CD4-positive, alpha-beta T cell (primary cell): Measurements from ENCODE around the gene ASCC3. TPM values are rescaled to one million over a fixed set of nuclear protein-coding genes. Genes with fewer than 3 reads are reported as not detected.
"Not testable (repeated sequence)": the region's sequence is repeated elsewhere in the genome, so short reads cannot be mapped to it uniquely, and the experiment has no call there.

Experiments used
- ATAC-seq: fragments of 200-7000 bp; cut with Tn5 transposase; one replicate; pipeline ENCODE4 v1.10.0; 2022; ENCODE audit warnings: mild to moderate bottlenecking; ENCODE audit not compliant: poor library complexity
- CTCF ChIA-PET: fragments of 350-600 bp; sonication (Branson Sonifier 250); formaldehyde crosslinking; loops from one replicate; lab custom pipeline; 2021; ENCODE audit warnings: antibody characterized with exemption, inconsistent platforms; lab: Charles Lee
- POLR2A ChIA-PET: fragments of 350-600 bp; sonication (Branson Sonifier 250); formaldehyde crosslinking; loops from one replicate; lab custom pipeline; 2021; ENCODE audit warnings: antibody characterized with exemption, inconsistent platforms; lab: Charles Lee
- DNase-seq, 14 experiments: peaks; one replicate each; pipeline ENCODE4 v3.0.0-alpha.2; 2013 to 2020; ENCODE audit warnings: mixed read lengths in 2 of 14
- H3K27ac ChIP-seq, 2 donors: one replicate each; pipeline versions ENCODE4 v1.5.1 to v1.7.0; 2013; ENCODE audit warnings: low read length in 2 of 2, low read depth in 1 of 2, mild to moderate bottlenecking in 1 of 2
- H3K27me3 ChIP-seq, 2 experiments: 1 replicate in 1 of 2; 2 replicates in 1 of 2; pipeline versions ENCODE4 v1.6.1 to v1.7.0; 2013; ENCODE audit warnings: low read length in 2 of 2, control low read depth in 1 of 2, mild to moderate bottlenecking in 1 of 2, moderate library complexity in 1 of 2; ENCODE audit not compliant: insufficient read depth in 2 of 2, control insufficient read depth in 1 of 2
- H3K36me3 ChIP-seq: one replicate; pipeline ENCODE4 v1.6.1; 2013; ENCODE audit warnings: low read length, control low read depth; ENCODE audit not compliant: insufficient read depth
- H3K4me1 ChIP-seq: one replicate; pipeline ENCODE4 v1.6.1; 2013; ENCODE audit warnings: low read length, control low read depth; ENCODE audit not compliant: insufficient read depth
- H3K4me3 ChIP-seq: one replicate; pipeline ENCODE4 v1.5.1; 2013; ENCODE audit warnings: mild to moderate bottlenecking, low read length, moderate library complexity
- H3K9me3 ChIP-seq, 2 experiments: 1 replicate in 1 of 2; 2 replicates in 1 of 2; pipeline versions ENCODE4 v1.6.1 to v1.7.0; 2013; ENCODE audit warnings: low read length in 2 of 2, mild to moderate bottlenecking in 2 of 2, control low read depth in 1 of 2, moderate library complexity in 1 of 2; ENCODE audit not compliant: control insufficient read depth in 1 of 2, insufficient read depth in 1 of 2
- H3K27ac Mint-ChIP-seq: one replicate; pipeline ENCODE4 v1.8.0; 2020; ENCODE audit warnings: mixed read lengths
- H3K27me3 Mint-ChIP-seq: one replicate; pipeline ENCODE4 v1.8.0; 2021; ENCODE audit warnings: mixed read lengths
- H3K36me3 Mint-ChIP-seq: one replicate; pipeline ENCODE4 v1.8.0; 2021; ENCODE audit warnings: low read depth, mixed read lengths
- H3K4me1 Mint-ChIP-seq: one replicate; pipeline ENCODE4 v1.8.0; 2021; ENCODE audit warnings: low read depth, mixed read lengths
- H3K4me3 Mint-ChIP-seq: one replicate; pipeline ENCODE4 v1.8.0; 2020; ENCODE audit warnings: mild to moderate bottlenecking, mixed read lengths
- H3K9me3 Mint-ChIP-seq: one replicate; pipeline ENCODE4 v1.8.0; 2020; ENCODE audit warnings: mixed read lengths
- CTCF ChIP-seq: fragments of 200-600 bp; IDR thresholded peaks from one replicate; pipeline ENCODE4 v1.8.0; 2022; ENCODE audit warnings: antibody characterized with exemption, mild to moderate bottlenecking
- intact Hi-C, 2 experiments: fragments of 100-400 bp; cut with DNase I in 1 of 2; cut with micrococcal nuclease in 1 of 2; formaldehyde crosslinking; loops; one replicate each; pipeline versions ENCODE4 v1.15.1 to v1.9.0; 2023 to 2025; cut with DNase I, micrococcal nuclease
- total RNA-seq, 174 experiments: library from RNA in 2 of 174; stranded (reverse) in 2 of 174; gene quantifications; one replicate each; pipeline ENCODE4 v1.2.3 and lab custom pipeline; 2021 to 2026

The ASCC3 gene
- total RNA-seq, 2 experiments from 2014 or later: 28.9 to 30.4 TPM

GRCh38 chr6:100768816-100769351 lies 112.2 kb downstream of the ASCC3 start:
- ATAC-seq (no peak), DNase-seq (no peak)
- Histone ChIP-seq H3K27me3 (no peaks in the 10 kb centered on the region), H3K27ac (no peak overlapping the region), H3K9me3 (peaks cover 0 to 5% of the 10 kb centered on the region in 2 experiments), H3K4me3 (no peak overlapping the region), H3K4me1 (no peaks in the 10 kb centered on the region), H3K36me3 (peaks cover 33% of the 10 kb centered on the region)
- intact Hi-C loops: no loop called here
- Mint-ChIP-seq H3K4me3 (no peak overlapping the region), H3K27ac (no peak overlapping the region), H3K9me3 (peaks cover 9% of the 10 kb centered on the region), H3K36me3 (peaks cover 56% of the 10 kb centered on the region), H3K4me1 (no peaks in the 10 kb centered on the region), H3K27me3 (no peaks in the 10 kb centered on the region)
- POLR2A ChIA-PET: no interaction called here
- CTCF ChIA-PET: no interaction called here
- TF ChIP-seq CTCF: no peak

GRCh38 chr6:100763617-100764241 lies 117.4 kb downstream of the ASCC3 start:
- Histone ChIP-seq H3K27me3 (no peaks in the 10 kb centered on the region), H3K27ac (no peak overlapping the region), H3K9me3 (peaks cover 3 to 10% of the 10 kb centered on the region in 2 experiments), H3K4me3 (no peak overlapping the region), H3K36me3 (peaks cover 60% of the 10 kb centered on the region), H3K4me1 (no peaks in the 10 kb centered on the region)
- ATAC-seq: no peak
- Mint-ChIP-seq H3K27ac (no peak overlapping the region), H3K27me3 (no peaks in the 10 kb centered on the region), H3K4me1 (no peaks in the 10 kb centered on the region), H3K4me3 (no peak overlapping the region), H3K9me3 (peaks cover 14% of the 10 kb centered on the region), H3K36me3 (peaks cover 95% of the 10 kb centered on the region)
- ChIA-PET CTCF (no interaction called here), POLR2A (no interaction called here)
- DNase-seq: no peak
- intact Hi-C loops: no loop called here
- no peak for TF ChIP-seq CTCF

- Histone ChIP-seq H3K9me3 (peaks cover 3 to 10% of the 10 kb centered on the region in 2 experiments), H3K36me3 (peaks cover 57% of the 10 kb centered on the region), H3K27me3 (no peaks in the 10 kb centered on the region), H3K4me1 (no peaks in the 10 kb centered on the region), H3K4me3 (no peak overlapping the region), H3K27ac (no peak overlapping the region)
- ChIA-PET CTCF (interaction anchor here (0.6 kb wide), 1 partner anchor 9 kb away, joined by 3 read pairs; no protein-coding TSS in a partner anchor), POLR2A (no interaction called here)
- no peak for DNase-seq
- ATAC-seq: no peak
- H3K27ac Mint-ChIP-seq: no peak overlapping the region
- no peaks in the 10 kb centered on the region for H3K27me3 Mint-ChIP-seq
- no peak overlapping the region for H3K4me3 Mint-ChIP-seq
- no peak for TF ChIP-seq CTCF
- H3K4me1 Mint-ChIP-seq: no peaks in the 10 kb centered on the region
- peaks cover 100% of the 10 kb centered on the region for H3K36me3 Mint-ChIP-seq
- H3K9me3 Mint-ChIP-seq: peaks cover 14% of the 10 kb centered on the region
- intact Hi-C loops: no loop called here
Observed at GRCh38 chr6:100761841-100762240, 119.3 kb downstream of the ASCC3 start.

GRCh38 chr6:100758386-100758785 lies 122.7 kb downstream of the ASCC3 start:
- POLR2A ChIA-PET, ATAC-seq, H3K27ac Mint-ChIP-seq, intact Hi-C loops, DNase-seq, H3K9me3 ChIP-seq, CTCF ChIA-PET, H3K9me3 Mint-ChIP-seq, H3K4me3 Mint-ChIP-seq, H3K4me3 ChIP-seq, H3K27me3 Mint-ChIP-seq, H3K4me1 Mint-ChIP-seq, H3K27me3 ChIP-seq, H3K4me1 ChIP-seq, H3K27ac ChIP-seq: not testable (repeated sequence)
- peaks cover 24% of the 10 kb centered on the region for H3K36me3 ChIP-seq
- peaks cover 81% of the 10 kb centered on the region for H3K36me3 Mint-ChIP-seq
